ENCODE results near the gene ZMYM4.
"Not testable (repeated sequence)": the region's sequence is repeated elsewhere in the genome, so short reads cannot be mapped to it uniquely, and the experiment has no call there.

Gene ZMYM4

DNA sequence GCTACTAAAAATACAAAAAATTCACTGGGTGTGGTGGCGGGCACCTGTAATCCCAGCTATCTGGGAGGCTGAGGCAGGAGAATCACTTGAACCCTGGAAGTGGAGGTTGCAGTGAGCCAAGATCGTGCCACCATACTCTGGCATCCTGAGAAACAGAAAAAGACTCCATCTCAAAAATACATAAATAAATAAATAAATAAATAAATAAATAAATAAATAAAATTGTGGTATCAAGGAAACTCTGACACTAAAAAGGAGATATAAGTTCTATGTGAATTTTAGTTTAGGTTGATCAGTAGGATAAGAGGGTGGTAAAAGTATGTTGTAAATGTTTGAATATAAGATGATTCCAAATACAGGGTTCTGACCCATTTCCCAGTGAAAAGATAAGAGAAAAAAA is 63.1 kb downstream of the ZMYM4 start:
- not testable (repeated sequence) for FAIRE-seq

DNA sequence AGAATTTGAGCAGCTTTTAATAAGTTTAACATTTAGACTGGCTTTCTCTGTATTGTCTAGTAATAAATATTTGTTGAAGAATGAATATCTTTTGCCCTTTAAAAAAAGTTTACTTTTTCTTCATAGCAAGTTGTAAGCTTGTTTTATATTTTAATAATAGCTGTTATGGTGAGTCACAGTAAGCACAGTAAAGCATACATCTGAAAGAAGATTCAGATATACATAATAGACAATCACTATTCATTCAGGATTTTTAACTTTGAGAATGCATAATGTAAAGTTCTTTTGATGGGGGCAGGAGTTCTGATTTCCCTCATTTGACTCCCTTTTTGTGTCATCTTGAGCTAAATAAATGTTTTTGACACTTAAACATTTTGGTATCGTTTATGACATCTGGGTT is 66.0 kb downstream of the ZMYM4 start:
- FAIRE-seq: no peak

DNA sequence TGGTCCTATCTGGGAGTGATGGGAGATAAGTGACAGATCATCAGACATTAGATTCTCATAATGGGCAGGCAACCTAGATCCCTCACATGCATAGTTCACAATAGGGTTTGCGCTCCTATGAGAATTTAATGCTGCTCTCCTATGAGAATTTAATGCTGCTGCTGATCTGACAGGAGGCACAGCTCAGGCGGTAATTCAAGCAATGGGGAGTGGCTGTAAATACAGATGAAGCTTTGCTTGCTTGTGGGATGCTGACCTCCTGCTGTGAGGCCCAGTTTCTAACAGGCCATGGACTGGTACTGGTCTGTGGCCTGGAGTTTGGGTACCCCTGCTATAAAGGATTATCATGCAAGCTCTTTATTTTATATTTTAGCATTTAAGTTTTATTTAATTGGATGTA is 72.0 kb downstream of the ZMYM4 start:
- FAIRE-seq: no peak

GRCh38 chr1:35345439-35345981 is 77.0 kb downstream of the ZMYM4 start:
- no peak for FAIRE-seq

GRCh38 chr1:35350872-35351271 is 82.4 kb downstream of the ZMYM4 start:
- FAIRE-seq: no peak

DNA sequence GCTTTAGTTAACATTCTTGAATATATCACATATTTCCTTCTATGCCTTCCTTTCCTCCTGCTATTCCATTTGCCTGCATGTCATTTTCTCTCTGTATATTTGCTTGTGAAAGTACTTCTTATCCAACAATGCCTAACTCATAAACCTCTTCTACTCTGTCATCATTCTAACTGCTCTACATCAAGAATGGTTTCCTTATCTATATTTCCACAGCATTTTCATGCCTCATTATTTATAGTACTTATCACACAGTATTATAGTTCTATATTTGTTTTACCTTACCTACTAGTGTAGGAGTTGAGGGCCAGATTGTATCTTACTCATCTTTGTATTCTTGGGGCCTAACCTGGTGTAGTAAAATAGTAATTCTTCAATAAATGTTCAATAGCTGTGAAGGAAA is 91.5 kb downstream of the ZMYM4 start:
- FAIRE-seq: no peak

GRCh38 chr1:35361638-35362037 is 93.1 kb downstream of the ZMYM4 start:
- FAIRE-seq: no peak

DNA sequence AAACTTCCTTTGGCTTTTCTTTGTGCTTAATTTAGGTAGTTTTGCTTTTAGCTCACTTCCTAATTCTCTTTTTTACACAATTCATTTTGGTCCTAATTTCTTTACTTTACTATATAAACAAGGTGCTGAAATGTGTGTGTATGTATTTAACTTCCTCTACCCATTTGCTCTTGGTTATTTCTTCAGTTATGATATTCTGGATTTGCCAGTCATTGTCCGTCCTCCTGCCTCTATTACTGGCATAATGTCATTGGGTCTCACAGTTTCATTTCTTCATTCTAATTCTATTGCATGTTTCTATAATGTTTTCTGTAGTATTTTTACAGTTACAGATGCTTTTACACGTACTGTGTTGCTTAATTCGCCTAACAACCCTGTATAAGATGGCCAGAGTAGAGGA is 96.2 kb downstream of the ZMYM4 start:
- no peak for FAIRE-seq

GRCh38 chr1:35367914-35368313 is 99.4 kb downstream of the ZMYM4 start:
- FAIRE-seq: no peak

DNA sequence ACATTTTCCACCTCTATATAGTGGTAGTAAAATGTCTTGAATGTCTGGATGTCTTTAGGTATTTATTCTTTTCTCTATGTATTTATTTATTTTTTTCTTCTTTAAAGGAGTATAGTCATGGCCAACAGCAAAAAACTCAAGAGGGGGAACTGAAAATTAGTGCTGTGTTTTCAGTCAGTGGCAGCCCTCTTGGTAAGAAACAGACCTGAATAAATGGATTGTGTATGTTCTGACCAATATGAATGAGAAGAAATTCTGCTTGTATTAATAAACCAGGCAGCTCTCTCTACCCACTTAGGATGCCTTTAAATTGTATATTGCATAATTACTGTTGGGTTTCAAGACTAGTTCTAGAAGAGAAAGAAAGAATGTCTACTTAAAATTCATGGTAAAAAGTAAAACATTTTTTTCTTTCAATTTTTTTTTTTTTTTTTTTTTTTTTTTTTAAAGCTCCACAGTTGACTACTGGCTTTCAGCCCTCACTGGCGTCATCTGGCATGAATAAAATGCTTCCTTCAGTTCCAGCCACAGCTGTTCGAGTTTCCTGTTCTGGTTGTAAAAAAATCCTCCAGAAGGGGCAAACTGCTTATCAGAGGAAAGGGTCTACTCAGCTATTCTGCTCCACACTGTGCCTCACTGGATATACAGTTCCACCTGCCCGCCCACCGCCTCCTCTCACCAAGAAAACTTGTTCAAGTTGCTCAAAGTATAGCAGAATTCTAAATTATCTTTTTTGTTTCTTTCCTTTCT is 101.6 kb downstream of the ZMYM4 start:
- no peak for FAIRE-seq

DNA sequence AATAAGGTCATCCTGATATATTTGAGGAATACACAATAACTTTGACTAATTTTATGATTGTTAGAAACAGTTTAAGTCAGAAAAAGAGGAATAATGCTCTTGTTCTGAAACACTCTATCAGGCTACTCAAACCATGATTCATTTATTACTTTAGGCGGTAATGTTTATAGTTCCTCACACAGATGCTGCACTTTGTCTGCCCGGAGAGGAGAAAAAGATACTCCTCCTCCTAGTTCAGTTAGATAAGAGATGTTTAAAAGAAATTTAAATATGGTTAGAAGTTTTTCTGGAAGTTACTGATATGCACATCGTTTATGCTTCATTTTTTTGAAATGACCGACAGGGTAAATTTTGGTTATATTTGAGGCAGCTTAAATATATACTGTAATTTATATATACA is 103.0 kb downstream of the ZMYM4 start:
- FAIRE-seq: no peak

DNA sequence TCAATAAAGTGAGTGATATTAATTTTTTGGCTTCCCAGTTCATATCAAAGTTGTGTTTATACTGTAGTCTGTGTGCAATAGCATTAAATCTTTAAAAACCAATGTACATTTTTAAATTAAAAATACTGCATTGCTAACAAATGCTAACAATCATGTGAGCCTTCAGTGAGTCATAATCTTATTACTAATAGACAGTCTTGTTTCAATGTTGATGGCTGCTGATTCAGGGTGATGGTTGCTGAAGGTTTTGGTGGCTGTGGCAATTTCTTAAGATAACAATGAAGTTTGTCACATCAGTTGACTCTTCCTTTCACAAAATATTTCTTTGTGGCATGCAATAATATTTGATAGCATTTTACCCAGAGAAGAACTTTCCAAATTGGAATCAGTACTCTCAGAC is 109.0 kb downstream of the ZMYM4 start:
- no peak for FAIRE-seq

DNA sequence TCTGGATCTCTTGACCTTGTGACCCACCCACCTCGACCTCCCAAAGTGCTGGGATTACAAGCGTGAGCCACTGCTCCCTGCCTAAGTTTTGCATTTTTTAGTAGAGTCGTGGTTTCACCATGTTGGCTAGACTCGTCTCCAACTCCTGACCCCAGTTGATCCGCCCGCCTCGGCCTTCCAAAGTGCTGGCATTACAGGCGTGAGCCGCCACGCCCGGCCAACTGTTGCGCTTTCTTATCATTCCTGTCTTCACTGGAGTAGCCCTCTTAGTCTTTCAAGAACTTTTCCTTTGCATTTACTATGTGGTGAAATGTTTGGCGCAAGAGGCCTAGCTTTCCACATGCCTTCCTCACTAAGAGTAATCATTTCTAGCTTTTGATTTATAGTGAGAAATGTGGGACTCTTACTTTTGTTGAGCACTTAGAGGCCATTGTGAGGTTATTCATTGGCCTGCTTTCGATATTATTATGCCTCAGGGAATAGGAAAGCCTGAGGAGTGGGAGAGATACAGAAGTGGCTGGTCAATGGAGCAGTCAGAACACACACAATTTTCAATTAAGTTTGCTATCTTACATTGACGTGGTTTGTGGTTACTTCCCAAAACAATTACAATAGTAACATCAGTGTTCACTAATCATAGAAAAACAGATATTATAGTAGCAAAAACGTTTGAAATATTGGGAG is 111.0 kb downstream of the ZMYM4 start:
- FAIRE-seq: no peak

- not testable (repeated sequence) for FAIRE-seq
Observed at GRCh38 chr1:35380111-35380510, 111.6 kb downstream of the ZMYM4 start.

GRCh38 chr1:35382107-35382506 is 113.6 kb downstream of the ZMYM4 start:
- no peak for FAIRE-seq

DNA sequence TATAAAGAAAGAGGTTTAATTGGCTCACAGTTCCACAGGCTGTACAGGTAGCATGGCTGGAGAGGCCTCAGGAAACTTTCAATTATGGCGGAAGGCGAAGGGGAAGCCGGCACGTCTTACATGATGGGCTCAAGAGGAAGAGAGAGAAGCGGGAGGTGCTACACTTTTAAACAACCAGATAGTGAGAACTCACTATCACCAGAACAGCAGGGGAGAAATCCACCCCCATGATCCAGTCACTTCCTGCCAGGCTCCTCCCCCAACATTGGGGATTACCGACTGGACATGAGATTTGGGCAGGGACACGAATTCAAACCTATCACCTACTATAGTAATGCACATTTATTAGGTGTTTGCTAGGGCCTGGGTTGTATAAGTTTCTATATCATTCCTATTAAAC is 117.8 kb downstream of the ZMYM4 start:
- no peak for FAIRE-seq

DNA sequence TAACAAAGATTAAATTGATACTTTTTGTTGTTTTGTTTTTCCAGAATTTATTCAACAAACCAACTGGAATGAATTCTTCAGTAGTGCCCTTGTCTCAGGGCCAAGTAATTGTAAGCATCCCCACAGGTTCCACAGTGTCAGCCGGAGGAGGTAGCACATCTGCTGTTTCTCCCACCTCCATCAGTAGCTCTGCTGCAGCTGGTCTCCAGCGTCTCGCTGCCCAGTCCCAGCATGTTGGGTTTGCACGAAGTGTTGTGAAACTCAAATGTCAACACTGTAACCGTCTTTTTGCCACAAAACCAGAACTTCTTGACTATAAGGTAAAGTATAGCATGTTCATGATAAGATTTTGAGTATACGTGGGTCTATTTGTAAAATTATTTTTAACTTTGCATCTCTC is 118.5 kb downstream of the ZMYM4 start:
- FAIRE-seq: no peak

GRCh38 chr1:35390600-35391494 is 122.3 kb downstream of the ZMYM4 start:
- no peak for FAIRE-seq

DNA sequence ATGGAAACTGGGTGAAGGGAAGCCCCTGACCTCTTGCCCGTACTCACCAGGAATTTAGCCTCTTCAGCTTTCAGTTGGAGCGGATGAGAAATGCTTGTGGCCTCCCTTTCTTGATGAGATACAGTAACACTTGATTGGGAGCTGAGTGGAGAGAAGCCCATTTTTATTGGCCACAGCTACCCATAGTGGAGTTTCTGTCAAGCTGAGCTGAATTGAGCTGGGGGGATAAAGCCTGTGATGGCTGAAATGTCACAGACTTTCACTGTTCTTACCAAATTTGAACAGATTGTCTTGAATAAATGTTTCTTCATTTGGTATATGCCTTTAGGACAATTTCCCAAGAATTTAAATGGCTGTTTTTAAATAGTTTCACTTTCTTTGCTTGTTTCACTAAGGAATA is 125.9 kb downstream of the ZMYM4 start:
- FAIRE-seq: no peak

DNA sequence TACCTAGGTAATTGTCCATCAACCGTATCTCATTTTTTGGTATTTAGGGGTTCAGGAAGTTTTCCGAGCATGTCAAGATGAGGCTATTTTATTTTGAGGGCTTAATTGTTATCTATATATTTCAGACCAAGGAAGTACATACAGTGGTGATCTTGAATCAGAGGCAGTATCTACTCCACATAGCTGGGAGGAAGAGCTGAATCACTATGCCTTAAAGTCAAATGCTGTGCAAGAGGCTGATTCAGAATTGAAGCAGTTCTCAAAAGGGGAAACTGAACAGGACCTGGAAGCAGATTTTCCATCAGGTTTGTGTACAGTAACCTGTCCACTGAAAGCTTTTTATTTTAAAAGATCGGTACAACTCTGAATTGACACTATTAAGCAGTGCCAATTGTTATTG is 130.2 kb downstream of the ZMYM4 start:
- no peak for FAIRE-seq

DNA sequence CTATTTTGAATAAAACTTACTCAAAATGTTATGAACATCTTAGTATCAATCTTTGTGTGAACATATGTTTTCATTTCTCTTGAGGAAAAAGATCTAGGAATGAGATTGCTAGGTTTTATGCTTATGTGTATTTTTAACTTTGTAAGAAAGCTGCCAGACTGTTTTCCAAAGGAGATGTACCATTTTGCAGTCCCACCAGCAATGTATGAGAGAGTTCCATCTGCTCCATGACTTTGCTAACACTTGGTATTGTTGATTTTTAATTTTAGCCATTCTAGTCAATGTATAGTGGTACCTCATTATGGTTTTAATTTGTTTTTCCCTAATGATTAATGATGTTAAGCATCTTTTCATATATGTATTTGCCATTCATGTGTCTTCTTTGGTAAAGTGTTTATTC is 132.5 kb downstream of the ZMYM4 start:
- no peak for FAIRE-seq

DNA sequence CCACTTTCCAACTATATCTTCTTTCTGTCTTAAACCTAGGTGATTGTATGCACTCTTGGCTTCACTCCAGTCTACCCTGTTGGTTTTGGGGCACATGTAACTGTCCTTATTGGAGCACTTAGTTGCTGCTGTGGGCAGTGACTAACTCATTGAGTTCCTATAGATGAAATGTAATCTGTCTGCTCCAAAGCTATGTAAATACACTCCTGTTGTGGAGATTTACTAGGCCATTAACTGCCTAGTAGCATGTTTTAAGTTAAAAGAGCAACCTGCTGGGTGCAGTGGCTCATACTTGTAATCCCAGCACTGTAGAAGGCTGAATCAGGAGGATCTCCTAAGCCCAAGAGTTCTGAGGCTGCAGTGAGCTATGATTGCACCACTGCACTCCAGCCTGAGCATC is 137.6 kb downstream of the ZMYM4 start:
- FAIRE-seq: no peak

DNA sequence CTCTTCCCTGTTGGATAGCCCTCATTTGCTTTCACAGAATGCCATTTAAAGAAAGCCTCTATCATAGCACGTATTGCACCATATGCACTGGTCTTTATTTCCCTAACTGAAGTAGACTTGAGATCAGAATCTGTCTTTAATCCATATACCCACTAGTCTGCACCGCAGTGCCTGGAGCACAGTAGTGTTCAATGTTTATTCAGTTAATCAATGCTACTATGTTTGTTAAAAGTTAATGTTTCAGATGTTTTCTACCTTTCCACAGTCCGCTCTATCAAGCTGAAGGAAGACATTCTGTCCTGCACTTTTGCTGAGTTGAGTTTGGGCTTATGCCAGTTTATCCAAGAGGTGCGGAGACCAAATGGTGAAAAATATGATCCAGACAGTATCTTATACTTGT is 139.2 kb downstream of the ZMYM4 start:
- FAIRE-seq: no peak
